HepG2 (cell line): ENCODE data around the gene TEX19.
"Not testable (repeated sequence)": the region's sequence is repeated elsewhere in the genome, so short reads cannot be mapped to it uniquely, and the experiment has no call there.

Source experiments
- CEBPZ ChIP-seq: IDR thresholded peaks from 2 replicates; pipeline ENCODE4 v1.6.1; 2012; ENCODE audit warnings: low read length, improper control_type of control experiment
- CTCF ChIP-seq: sonication (generic); formaldehyde crosslinking; IDR thresholded peaks from 2 replicates; pipeline ENCODE4 v1.5.0; 2020; ENCODE audit warnings: mild to moderate bottlenecking, missing genetic modification reagents, moderate library complexity
- HOXA5 ChIP-seq: sonication (generic); formaldehyde crosslinking; IDR thresholded peaks from 2 replicates; pipeline ENCODE4 v1.4.0; 2020; ENCODE audit warnings: missing genetic modification reagents
- THAP7 ChIP-seq: sonication (generic); formaldehyde crosslinking; IDR thresholded peaks from 2 replicates; pipeline ENCODE4 v1.8.1; 2023; ENCODE audit warnings: mild to moderate bottlenecking, missing genetic modification reagents
- ZNF232 ChIP-seq: sonication (generic); formaldehyde crosslinking; IDR thresholded peaks from 2 replicates; pipeline ENCODE4 v1.4.0; 2020; ENCODE audit warnings: missing genetic modification reagents, borderline replicate concordance

GRCh38 chr17:82347994-82348393 is 11.1 kb upstream of the TEX19 start:
- TF ChIP-seq CTCF; CEBPZ; THAP7 (CRISPR knock-in tag); ZNF232; HOXA5 (CRISPR knock-in tag): not testable (repeated sequence)
